Measurements from ENCODE around the gene ABCG5. TPM values are rescaled to one million over a fixed set of nuclear protein-coding genes. Genes with fewer than 3 reads are reported as not detected.

ABCG5 gene
- total and polyA plus RNA-seq, 2 experiments from 2014 or later, result 5.4 TPM

- Histone ChIP-seq H3K9me2 (replicated peaks; ENCODE audit: insufficient read depth) (no peaks in the 10 kb centered on the region), H3K27ac (peak overlapping the region; percentile 74), H4K20me1 (ENCODE audit: insufficient read depth, poor library complexity, severe bottlenecking) (no peaks in the 10 kb centered on the region), H3K9me3 (ENCODE audit: low read depth) (no peaks in the 10 kb centered on the region), H3K4me2 (no peak overlapping the region), H3K4me1 (ENCODE audit: insufficient read depth) (no peaks in the 10 kb centered on the region), H2AFZ (no peak overlapping the region), H3K4me3 (no peak overlapping the region), H3K27me3 (no peaks in the 10 kb centered on the region), H3K79me2 (no peaks in the 10 kb centered on the region), H3K36me3 (replicated peaks; ENCODE audit: insufficient read depth, low read depth) (no peaks in the 10 kb centered on the region)
- 75% methylated on average over 5 of the region's 5 CpGs for WGBS (ENCODE audit: low lambda C conversion rate, missing lambda C conversion rate)
- TF ChIP-seq CTCF (IDR thresholded peaks at IDR 0.05; ENCODE audit: poor library complexity), result no peak
- no peak for TF ChIP-seq EZH2 (IDR thresholded peaks at IDR 0.05; ENCODE audit: borderline replicate concordance)
- no peak for TF ChIP-seq EZH2phosphoT487 (IDR thresholded peaks at IDR 0.05; ENCODE audit: low read depth, severe bottlenecking, unreplicated experiment)
- peak; percentile 75 for DNase-seq (ENCODE audit: low spot score)
These were observed 19.9 kb downstream of the ABCG5 start for GRCh38 chr2:43818761-43819160.

GRCh38 chr2:43814711-43815110 is 23.9 kb downstream of the ABCG5 start:
- WGBS (ENCODE audit: low lambda C conversion rate, missing lambda C conversion rate), result 94% methylated on average over 3 of the region's 3 CpGs
- Histone ChIP-seq H3K4me1 (ENCODE audit: insufficient read depth) (no peaks in the 10 kb centered on the region), H2AFZ (no peak overlapping the region), H3K27ac (no peak overlapping the region), H4K20me1 (ENCODE audit: insufficient read depth, poor library complexity, severe bottlenecking) (no peaks in the 10 kb centered on the region), H3K79me2 (no peaks in the 10 kb centered on the region), H3K27me3 (no peaks in the 10 kb centered on the region), H3K4me3 (no peak overlapping the region), H3K9me3 (ENCODE audit: low read depth) (no peaks in the 10 kb centered on the region), H3K9me2 (replicated peaks; ENCODE audit: insufficient read depth) (no peaks in the 10 kb centered on the region), H3K36me3 (replicated peaks; ENCODE audit: insufficient read depth, low read depth) (no peaks in the 10 kb centered on the region), H3K4me2 (no peak overlapping the region)
- no peak for TF ChIP-seq EZH2phosphoT487 (IDR thresholded peaks at IDR 0.05; ENCODE audit: low read depth, severe bottlenecking, unreplicated experiment)
- no peak for TF ChIP-seq EZH2 (IDR thresholded peaks at IDR 0.05; ENCODE audit: borderline replicate concordance)
- TF ChIP-seq CTCF (IDR thresholded peaks at IDR 0.05; ENCODE audit: poor library complexity), result no peak
- no peak for DNase-seq (ENCODE audit: low spot score)

GRCh38 chr2:43812947-43813346 is 25.7 kb downstream of the ABCG5 start:
- Histone ChIP-seq H3K9me3 (ENCODE audit: low read depth) (no peaks in the 10 kb centered on the region), H3K79me2 (no peaks in the 10 kb centered on the region), H3K4me3 (no peak overlapping the region), H3K4me1 (ENCODE audit: insufficient read depth) (peaks cover 3% of the 10 kb centered on the region), H3K27ac (no peak overlapping the region), H3K9me2 (replicated peaks; ENCODE audit: insufficient read depth) (no peaks in the 10 kb centered on the region), H4K20me1 (ENCODE audit: insufficient read depth, poor library complexity, severe bottlenecking) (no peaks in the 10 kb centered on the region), H3K27me3 (no peaks in the 10 kb centered on the region), H2AFZ (no peak overlapping the region), H3K4me2 (no peak overlapping the region), H3K36me3 (replicated peaks; ENCODE audit: insufficient read depth, low read depth) (no peaks in the 10 kb centered on the region)
- WGBS (ENCODE audit: low lambda C conversion rate, missing lambda C conversion rate), result 67% methylated on average over 2 of the region's 2 CpGs
- TF ChIP-seq EZH2 (IDR thresholded peaks at IDR 0.05; ENCODE audit: borderline replicate concordance), result no peak
- TF ChIP-seq CTCF (IDR thresholded peaks at IDR 0.05; ENCODE audit: poor library complexity), result no peak
- DNase-seq (ENCODE audit: low spot score), result no peak

GRCh38 chr2:43812006-43812405 is 26.6 kb downstream of the ABCG5 start:
- Histone ChIP-seq H3K4me3 (no peak overlapping the region), H3K79me2 (no peaks in the 10 kb centered on the region), H3K36me3 (replicated peaks; ENCODE audit: insufficient read depth, low read depth) (no peaks in the 10 kb centered on the region), H4K20me1 (ENCODE audit: insufficient read depth, poor library complexity, severe bottlenecking) (no peaks in the 10 kb centered on the region), H3K4me1 (ENCODE audit: insufficient read depth) (peaks cover 8% of the 10 kb centered on the region), H3K9me2 (replicated peaks; ENCODE audit: insufficient read depth) (no peaks in the 10 kb centered on the region), H3K9me3 (ENCODE audit: low read depth) (no peaks in the 10 kb centered on the region), H3K27ac (no peak overlapping the region), H3K4me2 (no peak overlapping the region), H2AFZ (no peak overlapping the region), H3K27me3 (no peaks in the 10 kb centered on the region)
- TF ChIP-seq EZH2 (IDR thresholded peaks at IDR 0.05; ENCODE audit: borderline replicate concordance) (no peak), EZH2phosphoT487 (IDR thresholded peaks at IDR 0.05; ENCODE audit: low read depth, severe bottlenecking, unreplicated experiment) (no peak), CTCF (IDR thresholded peaks at IDR 0.05; ENCODE audit: poor library complexity) (no peak)
- WGBS (ENCODE audit: low lambda C conversion rate, missing lambda C conversion rate), result 94% methylated on average over 2 of the region's 2 CpGs
- no peak for DNase-seq (ENCODE audit: low spot score)
